GM18868 (cell line): ENCODE results near the gene ENKD1.

ENCODE experiments used
- ATAC-seq: cut with Tn5 transposase; IDR thresholded peaks from one replicate; pipeline ENCODE4 v1.9.1; 2021; ENCODE audit warnings: mild to moderate bottlenecking, moderate library complexity; ENCODE audit not compliant: unreplicated experiment

The ENKD1 gene

DNA sequence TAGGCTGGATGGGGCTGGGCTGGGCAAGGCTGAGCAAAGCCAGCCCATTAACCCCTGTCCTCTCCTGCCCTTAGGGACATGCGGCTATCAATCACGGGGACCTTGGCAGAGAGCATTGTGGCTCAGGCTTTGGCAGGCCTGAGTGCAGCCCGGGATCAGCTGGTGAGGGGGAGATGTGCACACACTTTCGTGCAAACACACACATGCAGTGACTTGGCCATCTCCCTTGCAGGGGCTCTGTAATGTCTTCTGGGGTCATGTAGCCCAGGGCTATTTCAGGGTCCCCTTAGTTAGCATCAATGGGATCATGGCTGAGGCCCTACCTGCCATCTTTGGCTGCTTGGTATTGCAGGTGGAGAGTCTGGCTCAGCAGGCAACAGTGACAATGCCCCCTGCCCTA is 14.7 kb downstream of the ENKD1 start:
- no peak for ATAC-seq

DNA sequence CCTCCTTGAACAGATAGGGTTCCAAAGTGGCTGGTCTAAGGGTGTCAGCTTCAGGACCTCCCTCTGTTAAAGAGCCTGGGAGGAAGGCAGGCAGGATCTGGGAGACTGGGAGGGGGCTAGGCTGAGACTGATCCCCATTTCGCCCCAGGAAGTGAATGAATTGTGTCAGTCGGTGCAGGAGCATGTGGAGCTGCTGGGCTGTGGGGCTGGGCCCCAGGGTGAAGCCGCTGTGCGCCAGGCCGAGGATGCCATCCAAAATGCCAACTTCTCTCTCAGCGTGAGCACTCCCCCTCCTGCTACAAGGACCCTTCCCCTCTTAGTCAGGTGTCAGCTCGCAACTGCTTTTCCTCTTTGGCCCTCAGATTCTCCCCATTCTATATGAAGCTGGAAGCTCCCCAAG is 15.5 kb downstream of the ENKD1 start:
- no peak for ATAC-seq

DNA sequence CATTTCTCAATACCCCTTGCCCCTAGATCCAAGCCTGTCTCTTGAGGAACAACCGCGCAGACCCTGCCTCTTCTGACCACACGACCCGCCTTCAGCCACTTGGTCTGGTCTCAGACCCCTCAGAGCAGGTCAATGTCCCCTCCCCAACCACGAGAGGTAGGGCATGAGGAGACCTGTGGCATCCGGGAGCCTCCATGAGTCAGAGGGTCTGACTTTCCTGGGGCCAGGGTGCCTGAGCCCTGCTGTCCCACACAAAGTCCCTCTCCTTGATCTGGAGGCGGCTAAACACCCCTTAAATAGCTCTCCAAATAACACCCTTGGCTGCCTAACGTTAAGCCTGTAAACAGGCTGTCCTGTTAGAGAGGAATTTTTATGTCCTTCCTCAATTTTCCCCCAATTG is 16.5 kb downstream of the ENKD1 start:
- no peak for ATAC-seq

DNA sequence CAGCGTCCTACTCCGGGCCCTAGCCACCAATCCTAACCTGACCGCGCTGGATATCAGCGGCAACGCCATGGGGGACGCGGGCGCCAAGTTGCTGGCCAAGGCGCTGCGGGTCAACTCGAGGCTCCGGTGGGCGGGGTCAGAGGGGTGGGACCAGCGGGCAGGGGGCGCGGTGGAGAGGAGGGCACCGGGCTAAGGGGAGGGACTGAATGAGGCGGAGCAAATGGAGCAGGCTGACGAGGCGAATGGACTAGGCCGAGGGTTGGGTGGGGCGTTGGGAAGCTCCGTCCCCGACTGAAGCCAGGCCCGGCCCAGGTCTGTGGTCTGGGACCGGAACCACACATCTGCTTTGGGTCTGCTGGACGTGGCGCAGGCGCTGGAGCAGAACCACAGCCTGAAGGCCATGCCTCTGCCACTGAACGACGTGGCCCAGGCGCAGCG is 17.0 kb downstream of the ENKD1 start:
- ATAC-seq = no peak

DNA sequence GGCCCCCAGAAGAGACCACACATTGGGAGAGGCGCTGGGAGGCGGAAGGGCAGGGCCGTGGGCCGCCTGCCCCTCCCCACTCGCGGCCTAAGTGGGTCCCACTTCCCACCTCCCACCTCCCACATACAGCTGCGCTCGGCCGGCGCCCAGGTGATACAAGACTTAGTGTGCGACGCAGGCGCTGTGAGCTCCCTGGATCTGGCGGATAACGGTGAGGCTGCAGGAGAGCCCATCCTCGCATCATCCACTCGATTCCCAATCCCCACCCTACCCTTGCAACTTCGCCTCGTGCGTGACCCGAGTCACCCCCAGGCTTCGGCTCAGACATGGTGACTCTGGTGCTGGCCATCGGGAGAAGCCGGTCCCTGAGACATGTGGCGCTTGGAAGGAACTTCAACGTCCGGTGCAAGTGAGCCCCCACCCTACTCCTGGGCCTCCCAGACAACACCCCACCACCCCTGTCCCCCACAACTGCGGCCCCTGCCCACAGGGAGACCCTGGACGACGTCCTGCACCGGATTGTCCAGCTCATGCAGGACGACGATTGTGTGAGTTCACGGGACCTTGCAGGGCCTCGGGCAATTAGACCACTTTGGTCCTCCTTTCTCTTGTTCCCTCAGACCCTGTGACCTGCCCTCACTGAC is 17.7 kb downstream of the ENKD1 start:
- no peak for ATAC-seq

DNA sequence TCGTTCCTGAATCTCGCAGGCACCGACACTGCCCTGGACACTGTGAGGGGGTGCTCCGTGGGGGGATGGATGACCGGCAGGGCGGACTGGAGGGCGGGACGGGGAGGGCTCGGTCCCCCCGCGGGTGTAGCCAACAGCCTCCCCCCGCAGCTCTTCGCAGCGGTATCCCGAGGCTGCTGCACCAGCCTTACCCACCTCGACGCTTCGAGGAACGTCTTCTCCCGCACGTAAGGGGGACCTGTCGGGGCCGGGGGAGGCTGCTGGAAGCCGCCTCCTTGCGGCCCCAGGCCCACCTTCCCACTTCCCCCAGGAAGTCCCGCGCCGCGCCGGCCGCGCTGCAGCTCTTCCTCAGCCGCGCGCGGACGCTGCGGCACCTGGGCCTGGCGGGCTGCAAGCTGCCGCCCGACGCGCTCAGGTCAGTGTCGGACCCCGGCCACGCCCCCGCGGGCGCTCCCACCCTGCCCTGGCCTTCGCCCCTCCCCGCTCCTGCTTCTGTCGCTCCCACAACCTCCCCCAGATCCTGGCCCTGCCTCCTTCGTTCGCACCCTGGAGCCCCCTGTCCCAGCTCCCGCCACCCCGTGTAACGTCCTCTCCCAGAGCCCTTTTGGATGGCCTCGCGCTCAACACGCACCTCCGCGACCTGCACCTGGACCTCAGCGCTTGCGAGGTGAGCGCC is 18.3 kb downstream of the ENKD1 start:
- no peak for ATAC-seq

DNA sequence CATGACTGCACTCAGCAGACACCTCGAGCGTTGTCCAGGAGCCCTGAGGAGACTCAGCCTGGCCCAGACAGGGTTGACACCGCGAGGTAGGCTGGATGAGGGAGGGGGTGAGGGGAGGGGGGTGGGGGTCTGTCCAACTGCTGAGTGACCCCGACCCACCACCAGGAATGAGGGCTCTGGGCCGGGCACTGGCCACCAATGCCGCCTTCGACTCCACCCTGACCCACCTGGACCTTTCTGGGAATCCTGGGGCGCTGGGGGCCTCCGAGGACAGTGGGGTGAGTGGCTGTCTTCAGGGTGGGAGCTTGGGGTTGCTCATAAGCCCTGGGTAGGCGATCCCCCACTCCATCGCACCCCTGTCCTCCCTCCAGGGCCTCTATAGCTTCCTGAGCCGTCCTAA is 18.9 kb downstream of the ENKD1 start:
- ATAC-seq = no peak

DNA sequence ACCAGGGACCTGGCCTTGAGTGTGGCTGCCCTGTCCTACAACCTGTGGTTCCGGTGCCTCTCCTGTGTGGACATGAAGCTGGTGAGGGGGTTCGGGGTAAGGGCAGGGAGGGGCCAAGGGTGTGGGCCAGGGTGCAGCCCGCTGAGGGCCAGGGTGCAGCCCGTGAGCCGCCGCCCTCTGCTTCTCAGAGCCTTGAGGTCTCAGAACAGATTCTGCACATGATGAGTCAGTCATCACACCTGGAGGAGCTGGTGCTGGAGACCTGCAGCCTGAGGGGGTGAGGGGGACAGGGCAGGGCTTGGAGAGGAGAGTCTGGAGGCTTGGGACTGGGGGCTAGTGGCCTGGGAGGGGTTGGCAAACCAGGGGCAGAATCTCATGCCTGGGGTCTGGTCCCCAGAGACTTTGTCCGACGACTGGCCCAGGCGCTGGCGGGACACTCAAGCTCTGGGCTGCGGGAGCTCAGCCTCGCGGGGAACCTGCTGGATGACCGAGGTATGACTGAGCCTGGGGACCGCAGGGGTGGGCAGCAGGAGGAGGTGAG is 19.4 kb downstream of the ENKD1 start:
- no peak for ATAC-seq

DNA sequence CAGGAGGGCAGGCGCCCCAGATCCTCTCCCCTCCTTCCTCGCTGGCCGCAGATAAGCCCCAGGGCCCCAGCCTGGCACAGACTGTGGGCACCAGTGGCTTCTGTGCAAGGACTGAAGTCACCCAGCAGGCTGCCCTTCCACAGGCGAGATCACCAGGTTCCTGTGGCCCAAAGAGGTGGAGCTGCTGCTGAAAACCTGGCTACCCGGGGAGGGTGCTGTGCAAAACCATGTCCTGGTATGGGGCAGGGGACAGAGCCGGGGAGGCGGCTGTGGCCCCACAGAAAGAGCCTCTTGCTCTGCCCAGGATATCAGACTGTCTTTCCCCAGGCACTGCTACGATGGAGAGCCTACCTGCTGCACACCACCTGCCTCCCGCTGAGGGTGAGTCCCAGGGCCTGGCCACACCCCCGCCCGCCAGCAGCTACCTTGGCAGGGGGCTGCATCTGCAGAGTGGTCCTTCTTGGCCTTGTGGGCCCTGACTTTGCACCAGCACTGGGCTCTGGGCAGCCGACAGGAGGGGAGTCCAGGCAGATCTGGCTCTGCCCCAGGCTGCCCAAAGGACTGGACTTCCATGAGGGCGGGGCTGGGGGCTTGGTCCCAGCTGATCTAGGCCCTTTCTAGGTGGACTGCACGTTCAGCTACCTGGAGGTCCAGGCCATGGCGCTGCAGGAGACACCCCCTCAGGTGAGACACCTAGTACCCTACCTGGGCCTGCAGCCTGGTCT is 21.0 kb downstream of the ENKD1 start:
- no peak for ATAC-seq

DNA sequence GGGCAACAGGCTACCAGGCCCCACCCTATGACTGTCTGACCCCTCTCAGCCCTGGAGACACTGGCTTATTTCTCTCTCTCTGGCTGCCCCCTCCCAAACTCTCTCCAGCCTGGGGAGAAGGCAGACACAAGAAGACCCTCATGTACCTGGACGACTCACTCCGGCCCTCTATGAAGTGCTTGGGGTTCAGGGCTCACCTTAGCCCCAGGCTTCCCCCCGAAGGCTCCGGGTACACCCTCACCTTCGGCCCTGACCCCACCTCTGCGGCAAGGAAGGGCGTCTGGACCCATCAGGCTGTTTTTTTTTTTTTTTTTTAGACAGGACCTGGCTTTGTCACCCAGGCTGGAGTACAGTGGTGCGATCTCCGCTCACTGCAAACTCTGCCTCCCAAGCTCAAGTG is 22.5 kb downstream of the ENKD1 start:
- ATAC-seq = no peak

DNA sequence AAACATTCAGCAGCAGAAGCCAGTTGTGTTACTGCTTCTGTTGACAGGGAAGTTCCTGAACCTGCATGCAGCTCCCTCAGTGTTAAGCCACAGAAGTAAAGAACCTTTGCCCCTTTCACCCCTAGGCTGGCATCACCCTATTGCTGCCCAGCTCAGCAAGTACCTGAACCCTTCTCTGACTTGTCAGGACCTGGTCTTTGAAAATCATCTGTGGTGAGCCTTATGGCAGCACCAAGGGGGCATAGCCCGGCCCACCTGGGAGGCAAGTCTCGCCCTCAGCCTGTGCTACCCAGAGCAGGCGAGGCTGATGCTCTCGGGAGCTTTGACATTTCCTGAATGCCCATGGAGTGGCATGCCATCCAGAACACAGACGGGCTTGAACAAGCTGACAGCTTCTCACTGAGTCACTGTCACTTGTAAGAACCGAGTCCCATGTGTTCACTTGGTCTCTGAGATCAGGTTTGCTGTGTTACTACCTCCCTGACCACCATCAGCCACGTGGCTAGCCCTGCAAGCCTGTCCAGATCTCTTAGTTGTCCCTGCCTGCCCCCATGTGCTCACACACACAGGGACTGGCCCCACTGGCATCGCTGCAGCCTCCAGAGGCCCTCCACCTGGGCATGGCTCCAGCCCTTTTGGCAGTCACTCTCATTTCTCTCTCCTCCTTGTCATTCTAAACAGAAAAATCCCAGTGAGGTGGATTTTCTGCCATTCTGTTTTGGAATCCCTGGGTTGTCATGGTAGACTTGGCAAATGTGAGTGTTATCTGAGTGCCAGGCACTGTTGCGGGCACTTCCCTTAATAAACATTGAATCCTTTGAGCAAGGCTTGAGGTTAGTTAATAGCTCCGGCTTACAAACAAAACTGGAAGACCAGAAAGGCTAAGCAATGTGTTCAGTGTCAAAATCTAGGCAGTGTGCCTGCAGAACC is 24.5 kb downstream of the ENKD1 start:
- ATAC-seq = no peak

DNA sequence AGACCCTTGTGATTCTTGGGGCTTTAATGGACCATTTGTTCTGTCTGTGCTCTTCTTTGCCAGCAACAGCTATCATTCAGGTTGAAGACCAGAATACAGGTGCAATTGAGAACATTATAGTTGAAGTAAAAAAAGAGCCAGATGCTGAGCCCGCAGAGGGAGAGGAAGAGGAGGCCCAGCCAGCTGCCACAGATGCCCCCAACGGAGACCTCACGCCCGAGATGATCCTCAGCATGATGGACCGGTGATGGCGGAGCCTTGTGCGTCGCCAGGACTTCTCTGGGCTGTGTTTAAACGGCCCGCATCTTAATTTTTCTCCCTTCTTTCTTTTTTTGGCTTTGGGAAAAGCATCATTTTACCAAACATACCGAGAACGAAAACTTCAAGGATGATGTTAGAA is 28.9 kb downstream of the ENKD1 start:
- ATAC-seq = no peak

DNA sequence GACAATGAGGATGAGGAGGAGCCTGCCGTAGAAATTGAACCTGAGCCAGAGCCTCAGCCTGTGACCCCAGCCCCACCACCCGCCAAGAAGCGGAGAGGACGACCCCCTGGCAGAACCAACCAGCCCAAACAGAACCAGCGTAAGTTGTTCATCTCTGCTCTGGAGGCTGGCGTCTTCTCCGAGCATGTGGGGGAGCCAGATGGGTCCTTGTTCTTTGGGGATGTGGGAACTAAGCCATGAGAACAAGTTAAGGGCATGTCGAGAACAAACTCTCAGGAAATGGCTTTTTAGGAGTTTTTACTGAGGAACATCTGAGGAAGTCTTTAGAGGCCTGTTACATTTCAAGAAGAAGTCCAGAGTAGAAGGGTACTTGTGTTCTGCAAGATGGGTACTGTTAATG is 29.8 kb downstream of the ENKD1 start:
- no peak for ATAC-seq

DNA sequence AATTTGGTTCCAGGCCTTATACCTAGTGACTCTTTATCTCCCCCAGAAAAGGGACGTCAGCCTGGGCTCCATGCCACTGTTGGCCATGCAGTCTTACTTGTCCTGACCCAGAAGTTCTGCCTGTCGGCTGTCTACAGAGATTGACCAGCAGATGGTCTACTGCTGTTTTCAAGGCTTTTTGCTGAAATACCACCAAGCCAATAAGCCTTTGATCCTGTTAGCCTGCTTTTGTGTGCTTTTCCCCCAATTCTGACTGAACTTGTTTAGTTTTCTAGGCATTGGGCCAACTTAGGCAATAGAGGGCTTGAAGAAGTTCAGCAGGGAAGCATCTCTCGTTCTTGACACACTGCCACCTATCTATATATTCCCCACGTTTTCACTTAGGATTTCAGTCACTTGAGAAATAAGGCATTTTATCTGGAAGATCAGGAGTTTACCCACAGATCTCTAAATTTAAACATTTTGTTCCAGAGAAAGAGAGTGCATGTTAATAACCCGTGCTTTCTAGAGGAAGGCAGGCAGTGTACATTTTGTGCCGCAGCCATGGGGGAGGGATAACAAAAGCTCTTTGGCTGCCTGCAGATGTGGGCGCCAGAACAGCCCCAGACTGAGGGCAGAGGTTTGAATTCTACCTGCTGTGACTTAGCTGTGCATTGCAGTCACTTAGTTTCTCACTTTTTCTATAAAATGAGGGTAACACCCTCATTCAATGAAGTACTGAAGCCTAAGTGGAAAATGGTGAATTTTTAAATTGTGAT is 34.0 kb downstream of the ENKD1 start:
- no peak for ATAC-seq

DNA sequence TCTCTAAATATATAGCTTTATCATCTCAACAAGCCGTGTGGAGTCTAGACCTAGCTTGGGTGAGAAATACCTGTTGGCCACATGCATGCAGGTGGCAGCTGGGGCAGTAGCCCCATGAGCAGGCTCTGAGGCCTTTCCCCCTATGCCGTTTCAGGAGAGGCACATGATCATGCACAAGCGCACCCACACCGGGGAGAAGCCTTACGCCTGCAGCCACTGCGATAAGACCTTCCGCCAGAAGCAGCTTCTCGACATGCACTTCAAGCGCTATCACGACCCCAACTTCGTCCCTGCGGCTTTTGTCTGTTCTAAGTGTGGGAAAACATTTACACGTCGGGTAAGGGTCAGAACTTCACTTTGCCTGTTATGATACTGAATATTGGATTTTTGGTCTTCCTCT is 38.3 kb downstream of the ENKD1 start:
- ATAC-seq = no peak

DNA sequence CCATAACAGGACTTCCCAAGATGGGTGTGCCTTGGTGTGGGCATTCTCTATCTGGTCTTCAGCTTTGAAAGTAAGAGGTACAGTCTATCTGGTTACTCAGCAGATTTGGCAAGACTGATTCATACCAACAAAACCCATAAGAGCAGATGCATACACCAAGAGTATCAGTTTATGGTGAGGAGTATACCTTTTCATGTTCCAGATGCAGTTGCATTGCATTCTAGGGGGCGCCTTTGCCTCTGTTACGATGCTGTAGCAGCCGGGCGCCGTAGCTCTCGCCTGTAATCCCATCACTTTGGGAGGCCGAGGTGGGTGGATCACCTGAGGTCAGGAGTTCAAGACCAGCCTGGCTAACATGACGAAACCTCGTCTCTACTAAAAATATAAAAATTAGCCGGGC is 52.7 kb downstream of the ENKD1 start:
- no peak for ATAC-seq
